VCaP (cell line): ENCODE measurements around the gene OPHN1.

Experiments
- H3K27ac ChIP-seq: fragments of 450-650 bp; 2 replicates; pipeline ENCODE4 v1.5.1; 2017
- TF ChIP-seq, protein P1 (sequence below): fragments of 450-650 bp; conservative IDR thresholded peaks from 2 replicates; pipeline ENCODE4 v1.5.1; 2017; ENCODE audit warnings: mild to moderate bottlenecking, moderate library complexity

OPHN1 gene

DNA sequence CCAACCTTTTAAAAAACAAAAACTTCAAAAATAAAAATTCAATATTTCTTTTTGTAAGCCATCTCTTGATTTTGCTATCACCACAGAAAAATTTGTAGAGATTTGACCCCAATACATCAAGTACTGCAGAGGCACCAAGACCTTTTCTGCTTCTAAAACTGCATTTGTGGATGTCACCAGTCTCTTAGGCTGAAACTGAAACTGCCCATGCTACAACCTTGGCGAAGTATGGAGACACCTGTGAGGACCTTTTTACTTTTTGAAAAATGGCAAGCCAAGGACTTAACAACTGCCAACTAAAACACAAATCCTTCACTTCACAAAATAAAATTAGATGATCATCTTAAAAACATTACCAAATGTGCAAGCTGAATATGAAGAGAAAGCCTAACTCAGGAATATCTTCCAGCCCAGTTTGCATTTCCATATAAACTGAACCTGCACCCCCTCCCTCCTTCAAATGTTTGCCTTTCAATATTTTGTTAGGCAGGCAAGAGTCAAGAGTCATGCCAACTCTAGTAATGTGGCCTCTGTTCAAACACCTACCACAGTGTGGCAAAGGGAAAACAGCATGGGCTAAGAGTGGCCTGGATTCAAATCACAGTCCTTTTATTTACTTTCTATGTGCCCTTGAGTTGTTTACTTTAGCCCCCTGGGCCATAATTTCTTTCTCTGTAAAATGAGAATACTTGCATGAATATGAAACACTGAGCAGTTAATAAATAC lies 389.4 kb downstream of the OPHN1 start:
- TF ChIP-seq, protein P1, sequence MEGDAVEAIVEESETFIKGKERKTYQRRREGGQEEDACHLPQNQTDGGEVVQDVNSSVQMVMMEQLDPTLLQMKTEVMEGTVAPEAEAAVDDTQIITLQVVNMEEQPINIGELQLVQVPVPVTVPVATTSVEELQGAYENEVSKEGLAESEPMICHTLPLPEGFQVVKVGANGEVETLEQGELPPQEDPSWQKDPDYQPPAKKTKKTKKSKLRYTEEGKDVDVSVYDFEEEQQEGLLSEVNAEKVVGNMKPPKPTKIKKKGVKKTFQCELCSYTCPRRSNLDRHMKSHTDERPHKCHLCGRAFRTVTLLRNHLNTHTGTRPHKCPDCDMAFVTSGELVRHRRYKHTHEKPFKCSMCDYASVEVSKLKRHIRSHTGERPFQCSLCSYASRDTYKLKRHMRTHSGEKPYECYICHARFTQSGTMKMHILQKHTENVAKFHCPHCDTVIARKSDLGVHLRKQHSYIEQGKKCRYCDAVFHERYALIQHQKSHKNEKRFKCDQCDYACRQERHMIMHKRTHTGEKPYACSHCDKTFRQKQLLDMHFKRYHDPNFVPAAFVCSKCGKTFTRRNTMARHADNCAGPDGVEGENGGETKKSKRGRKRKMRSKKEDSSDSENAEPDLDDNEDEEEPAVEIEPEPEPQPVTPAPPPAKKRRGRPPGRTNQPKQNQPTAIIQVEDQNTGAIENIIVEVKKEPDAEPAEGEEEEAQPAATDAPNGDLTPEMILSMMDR, result no peak
- no peak overlapping the region for H3K27ac ChIP-seq

DNA sequence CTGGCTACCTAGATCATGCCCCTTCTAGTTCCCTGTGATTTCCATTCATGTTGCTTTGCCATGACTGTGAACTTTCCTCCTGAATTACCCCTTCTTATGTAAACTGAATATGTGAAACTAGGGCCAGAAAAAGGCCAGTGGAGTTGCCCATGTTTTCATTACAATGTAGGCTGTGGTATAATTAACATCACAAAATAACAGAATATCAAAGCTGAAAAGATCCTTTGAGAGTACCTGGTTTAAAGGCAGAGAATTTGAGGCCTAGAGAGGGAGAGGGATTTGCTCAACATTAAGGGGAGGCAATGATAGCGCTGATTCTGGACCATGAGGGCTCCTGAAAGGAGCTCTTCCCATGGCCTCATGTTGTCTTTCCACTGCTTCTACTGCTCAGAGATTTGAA lies 392.2 kb downstream of the OPHN1 start:
- TF ChIP-seq, protein P1, result no peak

DNA sequence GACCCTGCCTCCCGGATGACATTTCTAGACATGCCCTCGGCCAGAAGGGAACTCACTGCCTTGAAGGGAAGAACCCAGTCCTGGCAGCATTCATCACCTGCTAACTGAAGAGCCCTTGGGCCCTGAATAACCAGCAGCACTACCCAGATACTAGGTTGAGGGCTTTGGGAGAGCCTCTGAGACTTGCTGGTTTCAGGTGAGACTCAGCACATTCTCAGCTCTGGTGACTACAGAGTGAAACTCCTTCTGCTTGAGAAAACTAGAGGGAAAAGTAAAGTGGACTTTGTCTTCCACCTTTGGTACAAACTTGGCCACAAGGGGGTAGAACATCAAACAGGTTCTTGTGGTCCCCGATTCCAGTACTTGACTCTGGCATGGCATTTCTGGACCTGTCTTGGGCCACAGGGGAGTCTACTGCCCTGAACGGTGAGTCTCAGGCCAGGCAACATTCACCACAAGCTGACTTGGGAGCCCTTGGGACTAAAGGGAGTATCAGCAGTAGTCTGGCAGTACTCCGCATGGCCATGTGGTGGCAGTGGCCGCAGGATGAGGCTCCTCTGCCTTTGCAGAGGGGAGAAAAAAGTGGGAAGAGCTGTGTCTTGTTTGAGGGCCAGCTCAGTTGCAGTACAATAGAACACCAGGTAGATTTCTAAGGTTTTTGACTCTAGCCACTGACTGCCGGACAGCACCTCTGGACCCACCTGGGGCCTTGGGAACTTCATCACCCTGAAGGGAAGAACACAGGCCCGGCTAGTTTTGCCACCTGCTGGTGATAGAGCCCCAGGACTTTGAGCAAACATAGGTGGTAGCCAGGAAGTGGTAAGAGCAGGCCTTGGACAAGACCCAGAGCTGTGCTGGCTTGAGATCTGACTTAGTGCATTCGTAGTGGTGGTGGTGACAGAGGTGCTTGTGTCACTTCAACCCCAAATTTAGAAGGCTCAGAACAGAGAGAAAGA lies 414.8 kb downstream of the OPHN1 start:
- H3K27ac ChIP-seq, result no peak overlapping the region
- TF ChIP-seq, protein P1, result peak; percentile 19; the same call in 1 of the 2 replicates

More for the DNA sequence above, 392.2 kb downstream of the OPHN1 start:
- no peak overlapping the region for H3K27ac ChIP-seq

DNA sequence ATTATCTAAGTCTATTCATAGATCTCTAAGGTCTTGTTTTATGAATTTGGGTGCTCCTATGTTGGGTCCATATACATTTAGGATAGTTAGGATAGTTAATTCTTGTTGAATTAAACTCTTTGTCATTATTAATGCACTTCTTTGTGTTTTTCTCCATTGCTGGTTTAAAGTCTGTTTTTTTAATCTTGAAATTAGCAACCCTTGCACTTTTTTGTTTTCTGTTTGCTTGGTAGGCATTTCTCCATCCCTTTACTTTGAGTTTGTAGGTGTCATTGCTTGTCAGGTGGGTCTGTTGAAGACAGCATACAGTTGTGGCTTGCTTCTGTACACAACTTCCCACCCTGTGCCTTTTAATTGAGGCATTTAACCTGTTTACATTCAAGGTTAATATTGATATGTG lies 434.8 kb downstream of the OPHN1 start:
- TF ChIP-seq, protein P1, result no peak

More for the DNA sequence above, 434.8 kb downstream of the OPHN1 start:
- H3K27ac ChIP-seq, result no peak overlapping the region
